ENCODE measurements around the gene PLEKHB2.
"Not testable (repeated sequence)": the region's sequence is repeated elsewhere in the genome, so short reads cannot be mapped to it uniquely, and the experiment has no call there.

PLEKHB2 gene, protein sequence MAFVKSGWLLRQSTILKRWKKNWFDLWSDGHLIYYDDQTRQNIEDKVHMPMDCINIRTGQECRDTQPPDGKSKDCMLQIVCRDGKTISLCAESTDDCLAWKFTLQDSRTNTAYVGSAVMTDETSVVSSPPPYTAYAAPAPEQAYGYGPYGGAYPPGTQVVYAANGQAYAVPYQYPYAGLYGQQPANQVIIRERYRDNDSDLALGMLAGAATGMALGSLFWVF

DNA sequence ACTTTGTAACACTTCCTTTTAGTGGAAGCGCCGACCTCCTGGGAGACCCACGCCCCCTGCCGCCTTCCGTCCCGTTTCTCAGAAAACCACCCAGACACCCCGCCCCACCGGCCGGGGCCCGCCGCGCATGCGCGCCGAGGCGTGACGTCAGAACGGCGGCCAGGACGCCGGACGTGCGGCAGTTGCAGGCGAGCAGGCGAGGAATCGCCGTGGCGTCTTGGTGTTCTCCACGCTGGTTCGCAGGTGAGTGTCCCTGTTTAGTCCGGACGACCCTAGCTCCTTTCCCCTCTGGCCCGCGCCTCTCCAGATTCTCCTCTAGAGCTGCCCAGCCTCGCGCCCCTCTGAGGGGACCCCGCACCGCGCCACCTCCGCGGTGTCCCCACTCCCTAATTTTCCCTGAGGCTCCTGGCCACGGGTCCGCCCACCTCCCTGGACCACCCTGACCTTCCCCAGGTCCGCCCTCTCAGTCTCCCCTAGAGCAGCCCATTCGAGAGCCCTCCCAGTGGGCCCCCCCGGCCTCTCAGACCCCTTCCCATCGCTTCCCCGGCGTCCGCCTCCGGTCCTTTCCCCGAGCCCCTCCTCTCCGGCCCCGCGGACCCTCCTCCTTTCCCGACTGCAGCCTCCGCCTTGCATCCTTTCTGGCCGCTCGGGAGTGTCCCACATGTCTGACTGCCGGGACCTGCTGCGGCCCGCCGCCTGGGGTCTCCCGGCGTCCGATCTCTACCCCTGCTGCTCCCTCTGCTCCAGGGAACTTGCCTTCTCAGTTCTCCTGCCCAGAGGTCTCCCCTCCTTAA lies at the start of gene PLEKHB2:
TSS of gene PLEKHB2 (plus strand) at position 181 of the 794 bp plus-strand sequence. CDS start 15,606 bp downstream, outside the sequence.
- no peak for DNase-seq

DNA sequence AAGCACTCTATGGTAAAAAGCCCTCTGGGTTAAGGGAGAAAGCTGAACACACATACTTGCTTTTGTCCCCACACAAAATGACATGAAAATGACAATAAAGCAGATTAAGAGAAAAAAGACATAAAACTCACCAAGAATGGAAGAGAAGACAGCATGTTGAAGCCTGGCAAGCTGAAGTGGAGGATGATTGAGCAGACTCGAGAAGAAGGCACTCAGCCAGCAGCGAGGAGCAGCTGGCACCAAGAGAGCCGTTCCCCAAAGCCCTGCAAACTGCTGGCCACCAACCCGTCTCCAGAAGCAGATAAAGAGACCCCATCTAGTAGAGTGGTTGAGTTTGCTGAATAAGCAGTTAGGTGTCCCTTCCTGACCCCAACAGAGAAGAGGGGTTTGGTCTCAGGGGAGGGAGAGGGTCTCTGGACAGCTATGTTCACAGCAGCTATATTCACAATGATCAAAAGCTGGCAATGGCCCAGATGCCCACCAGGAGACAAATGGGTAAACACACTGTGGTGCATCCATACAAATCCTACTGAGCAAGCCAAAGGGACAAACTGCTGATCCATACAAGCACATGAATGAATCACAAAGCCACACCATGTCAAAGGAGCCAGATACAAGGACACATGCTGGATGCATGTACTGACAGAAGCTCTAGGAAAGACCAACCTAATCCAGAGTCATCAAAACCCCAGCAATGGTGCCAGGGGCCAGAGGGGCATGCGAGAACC lies 48.8 kb upstream of the PLEKHB2 start:
- no peak for DNase-seq

- DNase-seq: no peak
These were observed 48.2 kb upstream of the PLEKHB2 start for GRCh38 chr2:131056932-131057287.

DNA sequence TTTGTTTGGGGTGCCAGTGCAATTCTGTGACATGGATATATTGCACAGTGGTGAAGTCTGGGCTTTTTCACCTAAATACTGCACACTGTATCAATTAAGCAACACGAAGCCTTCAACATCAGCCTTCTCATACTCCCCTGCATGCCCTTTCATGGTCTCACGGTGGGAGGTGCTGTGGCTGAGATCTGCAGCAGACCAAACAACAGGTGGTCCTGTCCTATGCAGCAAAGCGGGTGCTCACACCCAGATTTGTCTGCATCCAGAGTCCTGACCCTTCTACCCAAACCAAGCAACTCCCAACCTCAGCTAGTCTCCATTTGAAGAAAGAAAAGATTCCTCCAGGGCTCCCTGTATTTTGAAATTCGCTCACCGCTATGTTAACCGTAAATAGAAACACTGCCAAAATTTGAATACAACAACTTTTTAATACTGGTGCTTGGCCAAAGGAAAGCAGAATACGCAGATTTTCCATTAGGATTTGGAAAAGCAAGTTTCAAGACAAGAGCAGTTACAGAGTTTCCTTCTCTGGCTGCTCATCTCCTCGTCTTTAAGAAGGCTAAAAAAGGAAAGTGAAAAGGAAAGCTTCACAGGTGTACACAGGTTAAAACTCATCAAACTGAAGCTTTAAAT lies 46.8 kb upstream of the PLEKHB2 start:
- DNase-seq: no peak

DNA sequence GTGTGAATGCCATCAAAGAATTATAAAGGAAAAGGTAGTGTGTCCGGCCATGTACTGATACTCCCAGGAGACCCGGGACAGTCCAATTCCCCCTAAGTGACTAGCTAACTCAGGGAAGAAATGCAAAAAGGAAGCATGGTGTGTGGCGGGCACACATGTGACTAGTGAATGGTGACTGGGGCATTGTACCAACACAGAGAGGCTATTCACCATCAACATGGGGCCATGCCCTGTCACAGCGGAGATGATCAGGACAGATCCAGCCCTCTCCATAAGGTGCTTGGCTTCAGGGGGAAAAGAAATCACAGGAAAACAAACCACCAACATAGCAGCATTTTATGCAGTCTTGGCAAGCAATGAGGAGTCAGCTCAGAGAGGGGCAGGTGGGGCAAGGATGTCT lies 46.2 kb upstream of the PLEKHB2 start:
- DNase-seq: no peak

DNA sequence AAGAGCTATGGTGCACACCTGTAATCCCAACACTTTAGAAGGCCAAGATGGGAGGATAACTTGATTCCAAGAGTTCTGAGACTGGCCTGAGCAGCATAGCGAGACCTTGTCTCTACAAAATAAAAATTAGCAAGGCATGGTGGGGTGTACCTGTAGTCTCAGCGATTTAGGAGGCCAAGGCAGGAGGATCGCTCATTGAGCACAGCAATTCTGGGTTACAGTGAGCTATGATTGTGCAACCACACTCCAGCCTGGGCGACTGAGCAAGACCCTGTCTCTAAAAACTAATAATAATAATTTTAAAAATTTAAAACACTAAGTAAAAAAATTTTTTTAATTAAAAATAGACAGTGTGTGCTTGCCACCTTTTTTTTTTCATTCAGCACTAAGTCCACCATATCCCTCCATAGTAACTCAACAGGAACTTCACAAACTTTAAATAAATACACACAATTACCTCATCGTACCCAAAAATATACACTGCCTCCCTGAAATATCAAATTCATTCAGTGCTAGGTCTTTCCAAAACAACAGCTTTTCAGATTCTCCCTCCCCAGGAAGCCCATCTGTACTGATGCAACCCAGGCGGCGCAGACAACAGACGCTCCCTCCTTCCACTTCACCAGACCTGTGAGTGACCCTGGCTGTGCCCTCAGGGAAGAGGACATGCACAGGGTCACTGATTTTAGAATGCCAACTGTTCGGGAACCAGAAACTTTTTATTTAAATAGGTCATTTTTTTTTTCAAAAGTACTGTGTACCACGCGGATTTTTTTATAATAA lies 41.4 kb upstream of the PLEKHB2 start:
- no peak for DNase-seq

DNA sequence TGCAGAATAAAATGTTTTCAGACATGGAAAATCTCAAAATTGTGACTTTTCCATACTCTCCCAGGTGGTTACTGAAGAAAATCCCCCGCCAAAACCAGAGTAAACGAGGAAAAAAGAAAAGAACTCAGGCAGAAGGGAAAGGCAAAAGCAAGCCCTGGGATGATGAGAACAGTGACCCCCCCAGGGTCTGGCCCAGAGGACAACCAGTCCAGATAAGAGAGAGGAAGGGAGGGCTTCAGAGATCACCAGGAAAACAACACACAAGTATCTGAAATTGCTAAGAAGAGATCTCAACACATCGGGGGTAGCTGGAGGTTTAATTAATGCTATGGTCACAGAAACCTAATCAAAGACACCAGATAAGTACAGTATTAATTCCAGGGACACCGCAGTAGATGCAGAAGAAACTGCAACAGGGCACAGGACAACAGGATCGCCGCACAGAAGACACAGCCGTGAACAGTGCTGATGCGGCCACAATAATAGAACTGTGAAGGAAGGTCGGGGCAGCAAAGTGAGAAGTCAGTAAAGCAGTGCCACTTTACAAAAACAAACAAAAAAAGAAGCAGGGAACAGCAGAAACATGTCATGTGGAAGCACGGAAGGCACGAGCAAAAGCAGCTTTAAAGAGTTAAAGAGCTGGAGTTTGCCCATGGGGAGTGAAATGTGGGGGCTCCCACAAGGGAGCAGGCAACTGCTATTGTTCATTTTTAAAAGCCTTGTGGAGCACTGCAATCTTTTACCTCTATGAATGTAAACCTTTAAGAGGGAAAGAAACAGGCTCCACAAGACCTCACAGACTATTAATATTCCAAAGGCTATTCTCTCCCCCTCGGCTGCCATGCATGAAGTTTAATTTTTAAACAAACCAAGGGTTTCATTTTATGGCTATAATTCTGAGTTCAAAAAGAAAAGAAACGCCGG lies 40.3 kb upstream of the PLEKHB2 start:
- no peak for DNase-seq

GRCh38 chr2:131067465-131068125 lies 37.5 kb upstream of the PLEKHB2 start:
- no peak for DNase-seq

DNA sequence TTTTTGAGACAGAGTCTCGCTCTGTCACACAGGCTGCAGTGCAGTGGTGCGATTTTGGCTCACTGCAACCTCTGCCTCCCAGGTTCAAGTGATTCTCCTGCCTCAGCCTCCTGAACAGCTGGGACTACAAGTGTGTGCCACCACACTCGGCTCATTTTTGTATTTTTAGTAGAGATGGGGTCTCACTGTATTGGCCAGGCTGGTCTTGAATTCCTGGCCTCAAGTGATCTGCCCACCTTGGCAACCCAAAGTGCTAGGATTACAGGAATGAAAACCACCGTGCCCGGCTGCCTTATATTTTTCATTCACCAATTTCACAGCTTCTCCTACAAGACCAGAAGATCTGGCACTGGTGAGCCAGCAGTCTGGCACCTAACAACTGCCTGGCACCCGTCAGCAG lies 37.0 kb upstream of the PLEKHB2 start:
- DNase-seq: not testable (repeated sequence)

DNA sequence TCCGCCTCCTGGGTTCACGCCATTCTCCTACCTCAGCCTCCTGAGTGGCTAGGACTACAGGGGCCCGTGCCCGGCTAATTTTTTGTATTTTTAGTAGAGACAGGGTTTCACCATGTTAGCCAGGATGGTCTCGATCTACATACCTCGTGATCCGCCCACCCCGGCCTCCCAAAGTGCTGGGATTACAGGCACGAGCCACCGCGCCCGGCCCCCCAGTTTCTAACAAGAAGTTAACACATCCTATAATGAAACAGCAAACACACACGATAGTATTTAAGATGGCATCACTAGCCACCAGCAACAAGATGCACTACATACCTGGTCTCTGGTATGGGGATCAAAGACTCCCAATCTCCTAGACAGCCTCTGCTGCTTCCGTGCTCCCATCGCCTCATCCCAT lies 29.6 kb upstream of the PLEKHB2 start:
- DNase-seq: not testable (repeated sequence)

GRCh38 chr2:131076707-131077106 lies 28.4 kb upstream of the PLEKHB2 start:
- DNase-seq: no peak

DNA sequence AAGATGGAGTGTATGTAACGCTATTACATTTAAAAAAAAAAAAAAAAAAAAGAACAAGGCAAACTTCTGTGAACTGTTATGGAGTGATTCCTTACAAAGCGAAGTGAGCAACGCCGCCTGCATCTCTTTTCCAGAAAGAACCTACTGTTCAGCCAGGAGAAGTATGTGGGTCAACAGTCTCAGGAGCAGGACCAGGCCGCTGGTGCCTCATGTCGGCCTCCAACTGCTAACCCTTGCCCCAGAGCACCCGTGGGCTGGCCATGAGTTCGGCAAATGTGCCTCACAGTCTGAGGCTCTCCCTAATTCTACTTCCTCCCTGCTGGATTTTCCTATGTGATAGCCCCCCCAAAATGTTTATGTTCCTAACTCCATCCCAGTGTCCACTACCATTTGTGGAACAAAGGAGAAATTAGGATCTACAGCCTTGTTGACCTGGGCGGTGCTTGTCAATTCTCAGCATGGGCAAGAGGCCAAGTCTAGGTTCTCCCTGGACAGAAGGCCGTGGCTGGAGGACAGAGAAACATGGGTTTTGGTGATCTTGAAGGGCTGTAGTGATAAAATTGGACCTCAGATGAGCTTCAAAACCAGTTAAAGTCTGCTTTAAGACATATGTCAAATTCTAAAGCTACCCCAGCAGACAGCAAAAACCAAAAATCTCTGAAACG lies 27.8 kb upstream of the PLEKHB2 start:
- no peak for DNase-seq

DNA sequence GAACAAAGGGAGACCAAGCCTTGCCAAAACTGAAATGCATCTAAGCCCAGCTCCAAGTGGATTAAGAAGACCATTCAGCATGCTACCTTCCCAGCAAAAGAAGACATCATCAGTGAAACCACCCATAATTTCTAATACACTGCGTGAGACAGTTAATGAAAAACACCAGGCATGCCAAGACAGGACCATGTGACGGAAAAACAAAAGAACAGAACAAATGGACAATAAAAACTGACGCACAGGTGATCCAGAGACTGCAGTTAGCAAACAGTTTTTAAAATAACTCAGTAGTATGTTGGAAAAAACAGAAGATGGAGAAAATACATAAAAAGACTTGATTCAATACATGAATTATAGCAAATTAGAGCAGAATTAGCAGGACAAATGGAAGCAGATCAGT lies 27.2 kb upstream of the PLEKHB2 start:
- no peak for DNase-seq

DNA sequence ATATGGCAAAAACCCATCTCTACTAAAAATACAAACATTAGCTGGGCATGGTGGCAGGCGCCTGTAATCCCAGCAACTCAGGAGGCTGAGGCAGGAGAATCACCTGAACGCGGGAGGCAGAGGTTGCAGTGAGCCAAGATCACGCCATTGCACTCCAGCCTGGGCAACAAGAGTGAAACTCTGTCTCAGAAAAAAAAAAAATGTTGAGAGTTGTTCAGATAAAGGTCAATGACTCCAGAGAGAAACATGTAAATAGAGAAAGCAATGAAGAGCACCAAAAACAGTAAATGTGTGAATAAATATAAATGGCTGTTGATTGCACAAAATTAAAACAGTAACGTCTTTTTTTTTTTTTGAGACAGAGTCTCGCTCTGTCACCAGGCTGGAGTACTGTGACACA lies 25.2 kb upstream of the PLEKHB2 start:
- not testable (repeated sequence) for DNase-seq

- no peak for DNase-seq
These were observed 23.9 kb upstream of the PLEKHB2 start for GRCh38 chr2:131081190-131081589.

GRCh38 chr2:131085646-131086045 lies 19.5 kb upstream of the PLEKHB2 start:
- DNase-seq: no peak

DNA sequence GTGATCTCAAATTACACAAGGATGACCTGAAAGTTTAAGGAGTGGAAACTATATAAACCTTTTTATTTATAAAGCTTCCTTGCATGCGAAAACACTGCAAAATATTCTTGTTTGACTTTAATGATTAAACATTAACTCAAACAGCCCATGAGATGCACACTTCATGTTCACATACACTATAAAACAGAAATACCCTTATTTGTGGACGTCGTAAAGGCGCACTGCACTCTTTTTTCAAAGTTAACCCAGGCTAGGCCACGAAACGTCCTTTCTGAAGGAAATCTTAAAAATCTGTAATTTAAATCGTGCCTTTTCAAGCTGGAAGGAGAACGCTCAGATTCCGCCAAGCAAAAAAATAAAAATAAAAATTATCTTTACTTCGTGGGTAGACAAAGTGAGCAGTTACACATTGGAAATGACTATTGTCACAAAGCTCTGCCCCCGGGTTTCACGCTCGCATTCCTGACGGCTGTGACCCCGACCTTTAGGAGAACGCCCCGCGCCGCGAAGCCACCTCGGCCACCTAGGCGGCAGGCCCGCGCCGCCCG lies 12.6 kb upstream of the PLEKHB2 start:
- DNase-seq: no peak

DNA sequence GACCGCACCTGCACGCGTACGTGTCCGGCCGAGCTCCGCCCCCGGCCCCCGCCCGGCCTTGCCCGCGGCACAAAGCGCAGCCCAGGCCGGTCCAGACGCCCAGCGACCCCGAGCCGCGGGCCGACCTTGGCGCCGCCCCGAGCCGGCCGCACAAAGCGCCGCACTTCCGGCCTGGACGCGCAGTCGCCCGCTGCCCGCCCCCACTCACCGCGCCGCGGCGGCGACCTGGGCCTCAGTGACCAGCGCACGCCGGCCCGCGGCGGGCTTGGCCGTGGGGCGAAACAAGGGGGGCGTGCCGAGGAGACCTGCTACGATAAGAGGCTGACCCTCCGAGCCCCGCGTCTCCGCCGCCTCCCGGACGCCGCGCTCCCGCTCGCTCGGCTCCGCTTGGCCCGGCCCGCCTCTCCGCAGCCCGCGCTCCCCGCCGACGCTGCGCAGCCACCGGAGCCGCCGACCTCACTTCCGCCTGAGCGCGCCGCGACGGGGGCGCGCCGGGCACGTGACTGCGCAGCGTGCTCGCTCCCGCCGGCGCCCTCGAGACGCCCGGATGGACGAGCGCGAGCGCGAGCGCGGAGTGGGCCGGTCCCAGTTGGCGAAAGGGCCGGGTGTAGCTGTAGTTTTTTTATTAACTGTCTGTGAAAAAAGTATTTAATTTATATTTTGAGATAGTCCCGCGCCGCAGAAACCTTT lies 12.0 kb upstream of the PLEKHB2 start, which contains the start of gene FAM168B:
TSS of gene FAM168B (minus strand) at position 455 of the 690 bp plus-strand sequence. CDS start 10,814 bp downstream, outside the sequence.
- peak; percentile 25 for DNase-seq

All from NCI-H524 treated with DMSO at 0.1 percent for 48 hours (cell line).